ENCODE results near the gene NUDT9.

DNA sequence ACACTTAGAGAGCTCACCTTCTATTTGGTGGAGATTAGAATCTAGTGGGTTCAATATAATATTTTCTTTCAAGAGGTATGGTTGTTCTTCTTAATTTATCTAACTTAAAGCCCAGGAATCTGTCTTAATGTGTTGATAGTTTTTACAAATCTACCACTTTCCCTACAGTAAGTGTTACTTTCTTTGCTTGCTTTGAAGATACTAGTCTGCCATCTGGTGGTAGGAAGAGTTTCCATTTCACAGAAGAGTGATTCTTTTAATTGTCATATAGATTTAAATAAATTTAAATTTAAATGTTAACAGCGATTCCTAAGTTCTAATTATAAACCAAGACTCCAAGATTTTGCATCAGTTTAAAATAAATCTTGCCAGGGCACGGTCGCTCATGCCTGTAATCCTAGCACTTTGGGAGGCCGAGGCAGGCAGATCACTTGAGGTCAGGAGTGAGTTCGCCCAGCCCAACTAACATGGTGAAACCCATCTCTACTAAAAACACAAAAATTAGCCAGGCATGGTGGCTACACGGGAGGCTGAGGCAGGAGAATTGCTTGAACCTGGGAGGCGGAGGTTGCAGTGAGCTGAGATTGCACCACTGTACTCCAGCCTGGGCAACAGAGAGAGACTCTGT, 43.5 kb downstream of the NUDT9 start:
- no peak for TF ChIP-seq EZH2 (IDR thresholded peaks at IDR 0.05; ENCODE audit: insufficient read depth, low read length)
- TF ChIP-seq, protein P1, sequence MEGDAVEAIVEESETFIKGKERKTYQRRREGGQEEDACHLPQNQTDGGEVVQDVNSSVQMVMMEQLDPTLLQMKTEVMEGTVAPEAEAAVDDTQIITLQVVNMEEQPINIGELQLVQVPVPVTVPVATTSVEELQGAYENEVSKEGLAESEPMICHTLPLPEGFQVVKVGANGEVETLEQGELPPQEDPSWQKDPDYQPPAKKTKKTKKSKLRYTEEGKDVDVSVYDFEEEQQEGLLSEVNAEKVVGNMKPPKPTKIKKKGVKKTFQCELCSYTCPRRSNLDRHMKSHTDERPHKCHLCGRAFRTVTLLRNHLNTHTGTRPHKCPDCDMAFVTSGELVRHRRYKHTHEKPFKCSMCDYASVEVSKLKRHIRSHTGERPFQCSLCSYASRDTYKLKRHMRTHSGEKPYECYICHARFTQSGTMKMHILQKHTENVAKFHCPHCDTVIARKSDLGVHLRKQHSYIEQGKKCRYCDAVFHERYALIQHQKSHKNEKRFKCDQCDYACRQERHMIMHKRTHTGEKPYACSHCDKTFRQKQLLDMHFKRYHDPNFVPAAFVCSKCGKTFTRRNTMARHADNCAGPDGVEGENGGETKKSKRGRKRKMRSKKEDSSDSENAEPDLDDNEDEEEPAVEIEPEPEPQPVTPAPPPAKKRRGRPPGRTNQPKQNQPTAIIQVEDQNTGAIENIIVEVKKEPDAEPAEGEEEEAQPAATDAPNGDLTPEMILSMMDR (IDR thresholded peaks at IDR 0.05; ENCODE audit: insufficient read depth, low read depth, low read length), result peak; percentile 55

Data from astrocyte (in vitro differentiated cells and primary cell).